ENCODE measurements around the gene PSMB2.
"Not testable (repeated sequence)": the region's sequence is repeated elsewhere in the genome, so short reads cannot be mapped to it uniquely, and the experiment has no call there.

GRCh38 chr1:35576766-35577070 is 64.6 kb downstream of the PSMB2 start:
- TF ChIP-seq CTCF (IDR thresholded peaks at IDR 0.05; ENCODE audit: borderline replicate concordance, extremely low read depth, low read length, poor library complexity, severe bottlenecking); EZH2 (IDR thresholded peaks at IDR 0.05; ENCODE audit: borderline replicate concordance, low read depth, low read length, severe bottlenecking): not testable (repeated sequence)
